Body of pancreas (tissue), 4 donors: Measurements from ENCODE around the gene CD47.

Experiments
- POLR2A ChIP-seq, 3 donors: fragments of 450-650 bp; IDR thresholded peaks; one replicate each; pipeline ENCODE4 v1.6.1; 2016; ENCODE audit warnings: antibody characterized with exemption in 3 of 3, mild to moderate bottlenecking in 2 of 3
- TF ChIP-seq, protein P1 (sequence below), 7 experiments: fragments of 450-650 bp in 4 of 7; fragments of 200-600 bp in 3 of 7; sonication (generic) in 3 of 7; IDR thresholded peaks; one replicate each; pipeline ENCODE4 v1.5.1; 2016 to 2019; ENCODE audit warnings: antibody characterized with exemption in 7 of 7

DNA sequence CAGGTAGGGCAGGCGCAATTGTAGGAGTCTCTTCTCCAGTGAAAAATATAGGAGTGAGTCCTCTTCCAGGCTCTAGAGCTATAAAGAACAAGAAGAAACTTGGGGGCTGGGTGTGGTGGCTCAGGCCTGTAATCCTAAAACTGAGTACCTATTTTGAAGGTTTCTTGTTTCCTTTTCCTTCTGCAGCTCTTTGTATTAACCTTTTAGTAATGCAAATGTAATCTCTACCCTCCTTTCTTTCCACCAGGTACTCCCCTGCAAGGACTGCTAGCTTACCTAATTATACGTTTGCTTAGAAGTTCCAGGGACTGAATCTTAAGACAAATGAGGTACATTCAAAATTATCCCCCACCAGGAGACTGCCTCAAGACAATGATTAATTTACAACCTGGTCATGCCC lies 75.9 kb downstream of the CD47 start:
- TF ChIP-seq, protein P1, sequence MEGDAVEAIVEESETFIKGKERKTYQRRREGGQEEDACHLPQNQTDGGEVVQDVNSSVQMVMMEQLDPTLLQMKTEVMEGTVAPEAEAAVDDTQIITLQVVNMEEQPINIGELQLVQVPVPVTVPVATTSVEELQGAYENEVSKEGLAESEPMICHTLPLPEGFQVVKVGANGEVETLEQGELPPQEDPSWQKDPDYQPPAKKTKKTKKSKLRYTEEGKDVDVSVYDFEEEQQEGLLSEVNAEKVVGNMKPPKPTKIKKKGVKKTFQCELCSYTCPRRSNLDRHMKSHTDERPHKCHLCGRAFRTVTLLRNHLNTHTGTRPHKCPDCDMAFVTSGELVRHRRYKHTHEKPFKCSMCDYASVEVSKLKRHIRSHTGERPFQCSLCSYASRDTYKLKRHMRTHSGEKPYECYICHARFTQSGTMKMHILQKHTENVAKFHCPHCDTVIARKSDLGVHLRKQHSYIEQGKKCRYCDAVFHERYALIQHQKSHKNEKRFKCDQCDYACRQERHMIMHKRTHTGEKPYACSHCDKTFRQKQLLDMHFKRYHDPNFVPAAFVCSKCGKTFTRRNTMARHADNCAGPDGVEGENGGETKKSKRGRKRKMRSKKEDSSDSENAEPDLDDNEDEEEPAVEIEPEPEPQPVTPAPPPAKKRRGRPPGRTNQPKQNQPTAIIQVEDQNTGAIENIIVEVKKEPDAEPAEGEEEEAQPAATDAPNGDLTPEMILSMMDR (IDR thresholded peaks at IDR 0.05): no peak
- TF ChIP-seq POLR2A (IDR thresholded peaks at IDR 0.05): no peak
